ELR (cell line): ENCODE data around the gene BLTP3A.
A peak's percentile ranks its signal among the peaks of the same experiment; 100 is the strongest.
"Not testable (repeated sequence)": the region's sequence is repeated elsewhere in the genome, so short reads cannot be mapped to it uniquely, and the experiment has no call there.

Experiments
- DNase-seq: peaks from one replicate; pipeline ENCODE4 v3.0.0-alpha.2; 2015; ENCODE audit warnings: low read depth

The BLTP3A gene

DNA sequence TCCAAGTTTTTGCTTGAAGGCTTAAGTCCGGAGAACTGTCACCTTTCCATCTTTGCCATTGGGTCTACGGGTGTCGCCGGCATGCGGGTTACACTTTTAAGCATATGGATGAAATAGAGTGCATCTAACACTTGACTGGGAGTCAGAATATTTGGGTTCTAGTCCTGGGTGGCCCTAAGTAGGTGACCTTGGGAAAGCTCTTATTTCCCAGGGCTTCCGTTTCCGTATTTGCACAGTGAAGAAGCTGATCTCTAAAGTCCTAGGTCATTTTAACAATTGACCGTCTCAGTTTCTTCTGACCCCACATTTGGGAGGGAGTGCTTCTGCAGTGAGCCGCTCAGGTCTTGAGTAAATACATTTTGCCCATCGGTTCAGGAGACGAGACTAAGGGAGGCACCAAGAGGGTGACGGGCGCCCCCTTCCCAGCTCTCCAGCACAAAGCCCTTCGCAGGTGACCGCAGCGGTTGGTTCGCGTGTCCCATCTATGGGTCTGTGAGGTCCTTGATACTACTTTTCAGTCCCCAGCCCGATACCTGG is 651 bp upstream of the BLTP3A start:
- DNase-seq = peak; percentile 47

DNA sequence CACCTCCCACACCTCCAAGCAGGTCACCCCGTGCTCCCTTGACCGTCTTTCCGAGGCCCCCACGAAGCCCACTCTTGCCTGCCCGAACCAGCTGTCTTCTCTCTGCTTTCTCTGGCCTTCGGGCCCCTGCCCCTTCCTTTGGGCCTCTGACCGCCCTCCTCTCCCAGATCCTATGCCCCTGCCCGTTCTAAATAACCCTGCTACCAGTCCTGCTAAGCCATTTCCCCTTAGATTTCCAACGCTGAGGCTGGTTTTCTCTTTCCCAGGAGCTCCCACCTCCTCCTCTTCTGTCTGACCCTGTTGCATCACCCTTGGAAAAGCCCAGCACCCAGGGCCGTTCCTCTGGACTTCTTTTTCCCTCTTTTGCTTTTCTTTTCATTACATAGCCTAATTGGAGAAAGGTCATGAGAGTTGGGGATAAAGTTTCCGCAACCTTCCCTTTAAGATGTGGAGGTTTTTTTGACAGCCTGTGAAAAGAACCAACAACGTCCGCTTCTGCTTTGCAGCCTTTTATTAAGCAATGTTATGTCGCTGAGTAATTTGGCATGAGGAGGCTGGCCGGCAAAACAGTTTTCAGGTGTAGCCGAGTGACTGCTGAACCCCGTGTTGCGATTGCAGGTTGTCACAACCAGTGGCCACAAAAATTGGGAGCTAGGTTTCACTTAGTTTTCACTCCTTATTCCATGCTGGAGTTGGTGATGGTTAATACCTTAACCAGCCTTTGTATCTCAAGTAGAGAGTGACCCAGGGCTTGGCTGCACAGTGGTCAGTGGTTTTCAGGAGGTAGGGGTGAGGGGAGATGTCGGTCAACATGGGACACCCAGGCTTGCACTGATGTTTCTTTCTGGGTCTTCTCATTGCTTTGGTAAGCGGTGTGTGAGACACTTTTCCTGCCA is 970 bp downstream of the BLTP3A start:
- DNase-seq = peak; percentile 76

DNA sequence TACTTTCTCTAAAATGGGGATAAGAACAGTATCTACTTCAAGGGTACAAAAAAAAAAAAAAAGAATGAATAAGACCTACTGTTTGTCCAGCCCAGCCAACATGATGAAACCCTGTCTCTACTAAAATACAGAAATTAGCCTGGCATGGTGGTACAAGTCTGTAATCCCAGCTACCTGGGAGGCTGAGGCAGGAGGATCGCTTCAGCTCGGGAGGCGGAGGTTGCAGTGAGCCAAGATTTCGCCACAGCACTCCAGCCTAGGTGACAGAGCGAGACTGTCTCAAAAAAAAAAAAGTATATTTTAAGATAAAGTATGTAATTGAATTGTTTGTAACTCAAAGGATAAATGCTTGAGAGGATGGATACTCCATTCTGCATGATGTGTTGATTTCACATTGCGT is 2.0 kb downstream of the BLTP3A start:
- no peak for DNase-seq

DNA sequence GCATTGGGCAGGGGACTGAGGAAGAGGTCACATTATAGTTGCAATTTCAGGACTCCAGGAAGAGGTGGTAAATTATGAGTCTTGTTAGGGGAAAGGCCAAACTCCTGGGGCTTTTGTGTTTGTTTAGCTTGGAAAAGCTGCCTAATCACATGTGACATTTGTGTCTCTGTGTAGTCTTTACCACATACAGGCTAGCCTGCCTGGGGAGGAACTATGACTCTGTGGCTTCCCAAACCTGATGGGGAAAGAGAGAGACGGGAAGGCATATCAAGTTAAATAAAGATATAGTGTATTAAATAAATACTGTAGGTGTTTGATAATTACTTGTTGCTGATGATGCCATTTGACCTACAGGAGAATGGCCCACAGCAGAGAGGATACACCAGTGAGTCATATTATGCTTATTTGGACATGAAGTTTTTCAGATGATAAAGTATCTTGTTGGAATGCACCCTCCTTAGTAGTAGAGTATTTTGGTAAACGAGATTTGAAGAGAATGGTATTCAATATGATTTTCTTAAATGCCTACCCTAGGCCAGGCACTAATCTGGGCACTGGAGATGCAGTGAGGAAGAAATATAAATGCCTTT is 4.0 kb downstream of the BLTP3A start:
- peak; percentile 57 for DNase-seq

DNA sequence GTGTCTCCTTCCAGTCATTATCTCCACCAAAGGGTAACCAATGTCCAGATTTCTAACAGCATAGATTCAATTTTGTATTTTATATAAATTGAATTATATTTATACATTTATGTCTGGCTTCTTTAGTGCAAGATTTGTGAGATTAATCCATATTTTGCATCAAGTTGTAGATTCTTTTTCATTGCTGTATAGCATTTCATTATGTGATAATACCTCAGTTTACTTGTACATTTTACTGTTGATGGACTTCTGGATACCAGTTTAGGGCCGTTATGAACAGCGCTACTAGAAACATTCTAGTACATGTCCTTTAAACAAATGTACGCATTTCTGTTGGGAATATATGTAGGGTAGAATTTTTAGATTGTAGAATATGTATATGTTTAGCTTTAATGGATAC is 6.2 kb downstream of the BLTP3A start:
- no peak for DNase-seq

DNA sequence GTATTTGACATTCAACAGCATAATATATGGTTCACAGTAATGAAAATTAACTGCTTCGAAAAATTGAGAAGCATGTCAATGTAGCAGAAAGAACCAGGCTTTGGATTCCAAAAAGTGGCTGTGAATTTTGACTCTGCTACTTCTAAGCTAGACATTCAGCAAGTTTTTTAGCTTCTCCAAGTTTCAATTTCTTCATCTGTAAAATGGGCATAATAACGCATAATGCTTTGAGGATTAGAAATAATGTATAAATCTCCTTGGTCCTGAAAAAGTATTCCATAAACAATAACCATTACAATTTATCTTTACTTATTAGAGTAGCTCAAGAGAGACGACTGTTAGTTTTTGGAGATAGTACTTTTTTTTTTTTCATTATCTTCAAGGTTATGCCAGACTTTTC is 7.7 kb downstream of the BLTP3A start:
- DNase-seq = no peak

GRCh38 chr6:34804543-34804942 is 12.7 kb downstream of the BLTP3A start:
- no peak for DNase-seq

DNA sequence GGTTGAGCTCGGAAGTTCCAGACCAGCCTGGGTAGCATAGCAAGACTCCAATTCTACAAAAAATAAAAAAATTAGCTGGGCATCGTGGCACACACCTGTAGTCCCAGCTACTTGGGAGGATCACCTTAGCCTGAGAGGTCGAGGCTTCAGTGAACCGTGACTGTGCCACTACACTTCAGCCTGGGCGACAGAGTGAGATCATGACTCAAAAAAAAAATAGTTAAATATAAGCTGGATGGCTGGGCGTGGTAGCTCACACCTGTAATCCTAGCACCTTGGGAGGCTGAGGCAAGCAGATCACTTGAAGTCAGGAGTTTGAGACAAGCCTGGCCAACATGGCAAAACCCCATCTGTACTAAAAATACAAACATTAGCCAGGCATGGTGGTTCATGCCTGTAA is 13.2 kb downstream of the BLTP3A start:
- DNase-seq = not testable (repeated sequence)

GRCh38 chr6:34806738-34807453 is 15.0 kb downstream of the BLTP3A start:
- DNase-seq = peak; percentile 60

DNA sequence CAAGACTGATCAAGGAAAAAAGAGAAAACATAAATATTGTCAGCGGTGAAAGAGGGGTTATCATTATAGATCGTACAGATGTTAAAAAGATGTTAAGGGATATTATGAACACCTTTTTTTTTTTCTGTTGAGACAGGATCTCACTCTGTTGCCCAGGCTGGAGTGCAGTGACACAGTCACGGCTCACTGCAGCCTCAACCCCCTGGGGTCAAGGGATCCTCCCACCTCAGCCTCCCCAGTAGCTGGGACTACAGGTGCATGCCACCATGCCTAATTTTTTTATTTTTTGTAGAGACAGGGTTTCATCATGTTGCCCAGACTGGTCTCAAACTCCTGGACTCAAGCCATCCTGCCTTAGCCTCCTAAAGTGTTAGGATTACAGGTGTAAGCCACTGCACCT is 16.6 kb downstream of the BLTP3A start:
- DNase-seq = not testable (repeated sequence)

GRCh38 chr6:34809419-34809818 is 17.5 kb downstream of the BLTP3A start:
- DNase-seq = not testable (repeated sequence)

GRCh38 chr6:34810017-34810882 is 18.4 kb downstream of the BLTP3A start:
- DNase-seq = peak; percentile 64

GRCh38 chr6:34810936-34811632 is 19.2 kb downstream of the BLTP3A start:
- DNase-seq = peak; percentile 41

DNA sequence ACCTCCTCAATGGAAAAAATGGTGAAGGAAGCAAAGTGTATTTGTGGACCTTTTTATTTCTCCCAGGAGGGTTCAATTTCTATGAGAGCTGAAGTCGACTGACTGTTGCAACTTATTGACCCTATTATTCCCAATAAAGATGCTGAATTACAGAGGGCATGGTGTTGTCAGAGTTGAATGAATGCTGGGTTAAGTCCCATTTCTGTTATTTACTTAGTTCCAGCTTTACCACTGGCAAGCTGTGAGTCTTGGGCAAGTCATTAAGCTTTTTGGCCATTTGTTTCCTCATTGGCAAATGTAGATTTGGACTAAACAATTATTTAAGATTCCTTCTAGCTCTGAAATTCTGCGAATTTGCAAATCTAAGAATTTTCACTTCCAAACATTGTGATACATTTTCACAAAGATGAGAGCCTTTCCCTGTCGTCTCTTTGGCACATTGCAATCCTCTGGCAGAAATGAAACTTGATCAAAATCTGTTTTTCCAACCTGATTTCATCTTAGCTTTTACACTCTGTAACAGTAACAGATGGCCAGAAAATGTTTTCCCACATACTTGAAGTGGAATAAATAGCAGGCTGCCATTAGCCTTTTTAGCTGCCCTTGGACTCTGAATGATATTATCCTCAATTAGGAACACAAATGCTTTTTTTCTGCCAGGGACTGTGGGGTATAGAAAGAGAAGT is 21.3 kb downstream of the BLTP3A start:
- no peak for DNase-seq

DNA sequence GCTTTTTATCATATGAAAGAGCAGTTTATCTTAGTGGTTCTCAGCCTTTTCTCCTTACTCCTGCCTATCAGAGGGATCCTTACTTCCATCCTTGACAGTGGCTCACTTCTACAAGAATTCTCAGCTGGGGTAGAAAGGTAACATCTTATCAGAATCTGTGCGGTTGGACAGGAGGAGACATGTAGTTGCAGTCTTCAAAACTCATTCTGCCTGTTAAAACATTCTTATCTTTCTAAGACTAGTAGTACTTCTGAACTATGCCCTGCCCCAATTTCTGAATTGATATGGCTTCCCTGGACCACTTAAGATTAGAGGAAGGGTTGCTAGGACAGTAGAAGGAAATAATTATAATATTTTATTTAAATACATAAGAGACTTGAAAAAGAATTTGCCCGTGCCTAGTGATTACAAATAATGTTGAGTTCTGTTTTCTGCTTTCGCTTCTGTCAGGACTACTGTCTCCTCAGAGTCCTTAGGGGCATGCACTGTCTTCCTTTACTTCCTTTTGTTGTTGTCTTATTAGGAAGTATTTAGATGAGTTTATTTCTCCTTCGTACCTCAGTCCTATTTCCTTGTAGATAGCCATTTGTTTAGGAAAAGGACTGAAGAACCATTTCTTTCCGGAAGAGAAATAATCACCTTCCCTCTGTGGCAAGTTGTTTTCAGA is 24.9 kb downstream of the BLTP3A start:
- DNase-seq = no peak

GRCh38 chr6:34817446-34817845 is 25.6 kb downstream of the BLTP3A start:
- no peak for DNase-seq

GRCh38 chr6:34818872-34819570 is 27.1 kb downstream of the BLTP3A start:
- DNase-seq = not testable (repeated sequence)

DNA sequence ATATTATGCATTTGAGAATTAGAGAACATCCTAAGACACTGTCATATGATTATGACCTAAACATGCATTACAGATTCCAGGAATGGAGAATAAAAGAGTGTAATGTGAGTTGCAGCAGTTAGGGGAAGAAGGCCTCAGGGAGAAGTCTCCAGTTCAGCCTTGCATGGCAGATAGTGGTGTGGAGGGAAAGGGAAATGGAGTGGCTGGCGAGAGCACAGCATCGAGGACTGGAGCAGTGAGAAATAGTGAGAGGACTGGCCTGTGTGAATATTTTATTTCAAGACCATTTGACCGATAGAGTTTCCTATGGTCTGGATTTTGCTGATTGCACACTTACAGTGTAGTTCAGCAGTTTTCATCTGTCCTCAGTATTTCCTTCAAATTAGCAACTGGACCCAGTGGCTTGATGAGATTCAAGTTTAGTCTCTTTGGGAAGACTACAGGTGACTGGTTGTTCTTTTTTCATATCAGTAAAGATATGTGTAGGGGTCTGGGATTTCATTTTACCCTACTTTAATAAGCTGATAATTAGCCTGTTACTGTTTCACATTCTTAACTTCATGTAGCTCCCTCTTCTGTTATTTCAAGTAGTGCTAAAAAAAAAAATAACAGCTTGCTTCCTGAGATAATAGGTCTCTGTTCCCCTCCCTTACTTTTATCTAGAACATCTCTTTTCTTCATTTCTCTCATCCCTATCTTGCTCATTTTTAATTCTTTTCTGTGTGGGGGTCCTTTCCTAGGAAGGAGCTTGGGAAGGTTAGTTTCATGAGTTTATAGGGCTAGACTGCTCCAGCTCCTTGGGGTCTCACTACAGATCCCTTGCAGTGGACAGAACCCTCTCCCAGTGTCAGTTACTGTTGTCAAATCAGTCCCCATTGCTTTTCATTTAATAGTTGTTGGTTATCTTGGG is 27.9 kb downstream of the BLTP3A start:
- DNase-seq = no peak
